ENCODE data around the gene INHA.

- no peak for TF ChIP-seq CTCF (IDR thresholded peaks at IDR 0.05)
- TF ChIP-seq POLR2A (IDR thresholded peaks at IDR 0.05), result no peak
- TF ChIP-seq EP300 (IDR thresholded peaks at IDR 0.05; ENCODE audit: low read depth), result no peak
- TF ChIP-seq POLR2AphosphoS5 (IDR thresholded peaks at IDR 0.05), result no peak
Measured at GRCh38 chr2:219545295-219545942, 26.7 kb upstream of the INHA start.
